Fibroblast of skin of abdomen (primary cell): ENCODE results near the gene TACC2.

Experiments used
- DNase-seq: peaks from one replicate; pipeline ENCODE4 v3.0.0-alpha.2; 2013

The TACC2 gene

GRCh38 chr10:122282253-122282671, 293.3 kb downstream of the TACC2 start:
- no peak for DNase-seq

DNA sequence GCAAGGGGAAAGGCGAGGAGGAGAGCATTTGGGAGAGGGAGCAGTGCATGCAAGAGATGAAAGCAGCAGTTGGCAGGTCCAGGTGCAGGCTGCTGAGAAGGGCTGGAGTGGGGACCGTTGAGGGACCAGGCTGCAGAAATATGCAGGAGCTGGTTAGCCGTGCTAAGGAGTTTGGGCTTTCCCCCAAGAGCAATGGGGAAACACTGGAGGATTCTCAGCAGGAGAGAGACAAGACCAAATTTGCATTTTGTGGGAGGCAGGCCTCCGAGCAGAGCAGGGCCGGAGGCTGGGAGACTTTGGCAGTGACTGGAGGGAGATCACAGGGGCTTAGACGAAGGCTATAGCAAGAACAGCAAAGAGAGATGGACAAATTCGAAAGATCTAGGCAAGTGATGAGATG, 293.9 kb downstream of the TACC2 start:
- DNase-seq: no peak

- no peak for DNase-seq
These were observed 296.8 kb downstream of the TACC2 start for GRCh38 chr10:122285506-122286444.

DNA sequence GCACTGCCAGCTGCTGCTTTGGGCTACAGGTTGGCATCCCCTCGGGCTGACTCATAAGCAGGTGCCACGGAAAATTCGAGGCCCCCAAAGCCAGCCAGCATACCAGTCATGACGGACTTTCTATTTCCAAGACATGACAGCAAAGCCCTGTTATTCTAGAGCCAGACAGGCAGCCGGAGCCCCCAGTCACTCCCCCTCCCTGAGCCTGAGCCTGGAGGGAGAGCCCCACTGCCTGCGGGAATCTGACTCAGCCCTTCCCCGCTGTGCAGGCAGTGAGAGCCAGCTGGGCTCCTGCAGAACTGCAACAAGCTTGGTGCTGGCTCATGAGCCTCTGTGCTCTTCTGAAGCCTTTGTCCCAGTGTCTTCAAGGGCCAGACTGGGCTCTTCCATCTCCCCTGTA, 297.9 kb downstream of the TACC2 start:
- peak; percentile 55 for DNase-seq

- DNase-seq: no peak
These were observed 298.6 kb downstream of the TACC2 start for GRCh38 chr10:122287570-122287969.

- DNase-seq: no peak
These were observed 299.3 kb downstream of the TACC2 start for GRCh38 chr10:122288262-122288661.

DNA sequence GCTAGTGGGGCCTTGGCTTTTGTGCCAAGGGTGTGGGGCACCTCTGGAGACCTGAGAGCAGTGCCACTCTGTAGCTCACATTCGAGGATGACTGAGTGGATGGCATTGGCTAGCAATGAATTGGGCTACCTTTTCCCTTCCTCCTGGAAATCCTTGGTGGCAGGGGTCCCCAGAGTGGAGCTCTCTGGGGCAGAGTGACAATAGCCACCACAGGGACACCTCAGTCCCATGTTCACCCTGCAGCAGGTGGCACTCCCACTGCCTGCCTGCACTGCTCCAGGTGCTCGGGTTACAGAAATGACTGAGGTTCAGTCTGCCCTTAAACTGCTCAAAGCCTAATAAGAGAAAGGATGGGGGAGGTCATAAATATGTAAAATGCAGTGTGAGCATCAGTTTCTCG, 300.0 kb downstream of the TACC2 start:
- DNase-seq: no peak

DNA sequence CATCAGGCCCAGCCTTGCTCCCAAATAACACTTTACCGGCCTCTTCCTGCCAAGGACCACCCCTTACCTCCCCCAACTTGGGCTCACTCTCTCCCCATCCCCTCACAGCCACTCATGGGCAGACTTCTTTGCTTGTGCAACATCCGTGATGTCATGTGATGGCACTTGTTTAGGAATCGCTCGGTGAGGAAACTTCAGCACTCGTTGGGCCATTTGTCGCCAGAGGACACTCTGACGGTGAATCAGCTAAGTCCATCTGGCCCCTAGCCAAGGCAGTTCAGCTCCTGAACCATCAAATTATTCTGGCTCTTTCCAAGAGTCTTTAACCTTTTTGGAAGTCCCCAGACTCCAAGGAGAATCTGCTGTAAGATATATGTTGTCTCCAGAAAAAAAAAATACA, 301.4 kb downstream of the TACC2 start:
- DNase-seq: no peak

- no peak for DNase-seq
These were observed 302.0 kb downstream of the TACC2 start for GRCh38 chr10:122290833-122291532.

DNA sequence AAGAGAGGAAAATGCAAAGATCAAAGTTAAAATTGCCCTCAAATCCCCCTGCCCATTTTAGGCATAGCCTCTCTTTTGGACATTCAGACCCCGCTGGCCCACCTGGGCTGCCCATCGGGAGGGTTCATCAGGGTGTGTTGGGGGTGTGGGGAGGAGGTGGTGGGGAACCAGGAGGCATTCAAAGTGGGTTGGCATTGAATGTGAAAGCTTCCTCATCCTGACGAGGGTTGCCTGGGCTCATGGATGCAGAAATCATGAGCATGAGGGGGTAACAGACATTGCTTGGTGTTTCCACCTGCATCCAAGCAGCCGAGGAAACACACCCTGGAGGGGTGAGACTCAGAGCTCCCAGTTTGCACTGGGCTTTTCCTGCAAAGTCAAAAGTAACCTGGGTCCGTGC, 302.8 kb downstream of the TACC2 start:
- no peak for DNase-seq

GRCh38 chr10:122292376-122292775, 303.4 kb downstream of the TACC2 start:
- no peak for DNase-seq

GRCh38 chr10:122293156-122293960, 304.4 kb downstream of the TACC2 start:
- no peak for DNase-seq

DNA sequence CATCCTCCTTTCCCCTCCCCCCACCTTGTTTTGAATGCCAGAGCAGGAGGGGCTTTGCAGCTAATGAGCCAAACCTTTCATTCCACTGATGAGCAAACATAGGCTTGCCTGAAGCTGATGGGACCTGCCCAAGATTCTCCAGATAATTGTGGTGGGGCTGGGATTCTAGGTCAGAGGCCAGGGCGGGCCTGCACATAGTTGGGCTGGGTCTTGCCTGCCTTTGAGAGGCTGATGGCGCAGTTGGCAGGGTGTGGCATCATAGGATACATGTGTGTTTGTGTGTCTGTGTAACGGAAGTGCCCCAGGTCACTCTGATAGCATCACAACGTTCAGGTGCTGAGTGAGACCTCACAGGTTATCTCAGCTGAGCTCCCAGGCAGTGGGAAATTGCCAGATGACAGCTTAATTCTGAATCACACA, 305.0 kb downstream of the TACC2 start:
- DNase-seq: no peak

- DNase-seq: no peak
These were observed 305.8 kb downstream of the TACC2 start for GRCh38 chr10:122294511-122295450.

- DNase-seq: no peak
These were observed 306.5 kb downstream of the TACC2 start for GRCh38 chr10:122295451-122295809.

DNA sequence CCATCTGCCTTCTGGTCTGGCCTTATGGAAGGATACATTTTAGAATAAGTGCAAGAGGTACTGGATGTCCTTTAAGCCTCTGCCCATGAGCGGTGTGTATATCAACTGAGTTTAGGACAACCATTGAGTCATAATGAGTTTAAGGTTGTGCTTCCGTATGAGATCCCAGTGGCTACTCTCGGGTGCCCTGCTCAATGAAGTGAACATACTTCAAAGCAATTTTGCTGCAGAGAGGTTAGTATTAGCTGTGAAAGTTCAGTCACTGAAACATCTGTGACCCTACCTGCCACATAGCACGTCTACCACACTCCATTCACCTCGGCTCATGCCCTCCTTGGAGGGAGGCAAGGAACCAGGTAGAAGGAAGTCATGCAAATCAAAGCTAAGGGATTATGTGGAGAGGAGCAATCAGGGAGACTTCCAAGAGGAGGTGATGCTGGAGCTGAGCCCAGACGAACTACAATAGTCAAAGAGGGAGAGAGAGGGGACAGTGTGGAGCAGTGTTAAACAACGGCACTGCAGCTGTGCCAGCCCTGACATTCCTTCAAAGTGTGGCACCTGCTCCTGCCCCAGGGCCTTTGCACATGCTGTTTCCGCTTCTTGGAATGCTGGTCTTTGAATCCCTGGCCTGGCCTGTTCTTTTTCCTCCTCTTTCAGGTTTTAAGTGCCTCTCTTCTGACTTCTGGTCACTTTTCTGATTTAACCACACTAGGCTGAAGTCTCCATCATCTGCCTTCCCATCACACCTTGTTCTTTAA, 307.6 kb downstream of the TACC2 start:
- DNase-seq: no peak

DNA sequence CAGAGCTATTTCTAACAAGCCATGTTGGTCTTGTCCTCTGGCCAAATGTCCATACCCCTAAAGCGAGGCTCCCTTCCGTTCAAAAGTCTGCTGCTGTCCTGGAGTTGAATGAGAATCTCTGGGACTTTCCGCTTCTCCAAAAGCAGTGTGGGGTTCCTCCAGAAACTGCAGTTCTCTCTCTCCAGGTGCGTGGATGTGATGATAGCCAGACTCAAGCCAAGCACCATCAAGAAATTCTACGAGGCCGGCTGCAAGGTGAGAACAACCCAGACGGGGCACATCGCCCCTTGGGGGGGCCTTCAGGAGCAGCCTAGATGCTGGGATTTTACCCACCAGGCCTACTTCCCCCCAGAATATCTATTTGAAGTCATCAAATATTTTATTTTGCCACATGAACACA, 308.6 kb downstream of the TACC2 start:
- DNase-seq: no peak

GRCh38 chr10:122298206-122298597, 309.2 kb downstream of the TACC2 start:
- no peak for DNase-seq

DNA sequence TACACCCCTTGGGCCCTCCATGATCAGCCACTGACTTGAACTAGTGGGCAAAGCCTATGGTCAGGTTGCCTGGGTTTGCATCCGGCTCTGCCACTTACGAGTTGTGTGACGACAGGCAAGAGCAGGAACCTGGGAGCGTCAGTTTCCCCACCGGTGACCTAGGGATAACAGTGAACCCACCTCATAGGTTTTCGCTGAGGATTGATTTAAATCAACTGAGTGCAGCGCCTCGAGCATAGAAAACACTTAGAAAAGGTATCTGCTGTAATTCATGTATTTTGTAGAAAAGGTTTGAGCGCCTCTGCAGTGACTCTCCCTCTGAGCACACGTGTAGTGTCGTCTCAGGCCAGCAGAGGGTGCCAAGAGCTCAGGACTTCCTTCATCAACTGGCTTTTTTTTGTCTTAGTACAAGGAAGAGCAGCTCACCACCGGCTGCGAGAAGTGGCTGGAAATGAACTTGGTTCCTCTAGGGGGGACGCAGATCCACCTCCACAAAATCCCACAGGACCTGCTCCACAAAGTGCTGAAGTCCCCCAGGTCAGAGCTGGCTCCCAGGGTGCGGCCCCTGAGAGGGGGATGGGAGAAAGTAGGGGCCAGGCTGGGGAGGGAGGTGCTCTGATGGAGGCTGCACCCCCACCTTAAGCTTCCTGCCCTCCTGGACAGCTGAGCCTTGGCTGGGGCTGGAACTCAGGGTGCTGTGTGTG, 309.8 kb downstream of the TACC2 start:
- peak; percentile 76 for DNase-seq

- no peak for DNase-seq
These were observed 310.6 kb downstream of the TACC2 start for GRCh38 chr10:122299423-122300075.
